Measurements from ENCODE around the gene BAG5.

DNA sequence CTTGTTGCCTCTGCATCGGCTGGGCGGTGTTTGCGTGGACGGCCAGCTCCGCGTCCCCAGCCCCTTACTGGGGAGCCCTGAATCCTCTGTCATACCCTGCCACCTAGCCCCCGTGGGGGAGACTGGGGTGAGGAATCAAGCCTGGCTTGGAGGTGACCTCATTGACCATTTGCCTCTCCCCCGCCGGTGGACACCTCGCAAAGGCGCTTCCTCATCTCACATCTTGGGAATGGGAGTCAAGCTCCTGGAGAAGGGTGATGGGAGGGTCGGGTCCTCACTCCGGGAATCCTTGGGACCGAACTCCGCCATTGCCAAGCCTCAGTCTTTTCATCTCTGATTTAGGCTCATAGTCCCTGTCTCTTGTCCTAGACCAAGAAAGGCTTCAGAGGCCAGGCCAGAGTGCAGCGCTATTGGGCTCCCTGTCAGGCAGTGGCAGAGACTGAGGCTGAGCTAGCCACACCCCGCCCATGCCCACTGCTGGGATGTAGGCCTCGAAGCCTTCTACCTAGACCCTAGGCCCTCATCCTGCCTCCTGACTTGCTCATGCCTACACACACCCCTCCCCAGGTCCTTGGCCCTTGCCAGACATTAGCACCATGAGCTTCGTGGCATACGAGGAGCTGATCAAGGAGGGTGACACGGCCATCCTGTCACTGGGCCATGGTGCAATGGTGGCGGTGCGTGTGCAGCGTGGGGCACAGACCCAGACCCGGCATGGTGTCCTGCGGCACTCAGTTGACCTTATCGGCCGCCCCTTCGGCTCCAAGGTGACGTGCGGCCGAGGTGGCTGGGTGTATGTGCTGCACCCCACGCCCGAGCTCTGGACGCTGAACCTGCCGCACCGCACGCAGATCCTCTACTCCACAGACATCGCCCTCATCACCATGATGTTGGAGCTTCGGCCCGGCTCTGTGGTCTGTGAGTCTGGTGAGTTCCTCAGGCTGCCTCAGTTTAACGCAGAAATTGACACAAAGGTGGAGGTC is 32.8 kb downstream of the BAG5 start:
- TF ChIP-seq, protein P1, sequence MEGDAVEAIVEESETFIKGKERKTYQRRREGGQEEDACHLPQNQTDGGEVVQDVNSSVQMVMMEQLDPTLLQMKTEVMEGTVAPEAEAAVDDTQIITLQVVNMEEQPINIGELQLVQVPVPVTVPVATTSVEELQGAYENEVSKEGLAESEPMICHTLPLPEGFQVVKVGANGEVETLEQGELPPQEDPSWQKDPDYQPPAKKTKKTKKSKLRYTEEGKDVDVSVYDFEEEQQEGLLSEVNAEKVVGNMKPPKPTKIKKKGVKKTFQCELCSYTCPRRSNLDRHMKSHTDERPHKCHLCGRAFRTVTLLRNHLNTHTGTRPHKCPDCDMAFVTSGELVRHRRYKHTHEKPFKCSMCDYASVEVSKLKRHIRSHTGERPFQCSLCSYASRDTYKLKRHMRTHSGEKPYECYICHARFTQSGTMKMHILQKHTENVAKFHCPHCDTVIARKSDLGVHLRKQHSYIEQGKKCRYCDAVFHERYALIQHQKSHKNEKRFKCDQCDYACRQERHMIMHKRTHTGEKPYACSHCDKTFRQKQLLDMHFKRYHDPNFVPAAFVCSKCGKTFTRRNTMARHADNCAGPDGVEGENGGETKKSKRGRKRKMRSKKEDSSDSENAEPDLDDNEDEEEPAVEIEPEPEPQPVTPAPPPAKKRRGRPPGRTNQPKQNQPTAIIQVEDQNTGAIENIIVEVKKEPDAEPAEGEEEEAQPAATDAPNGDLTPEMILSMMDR (conservative IDR thresholded peaks at IDR 0.05): no peak
- no peak for TF ChIP-seq EZH2 (IDR thresholded peaks at IDR 0.05; ENCODE audit: low read depth)
